OCI-LY3 (cell line): ENCODE data around the gene SPA17.

Source experiments
- H2AFZ ChIP-seq: fragments of 200-600, 300-600 bp; shearing (Covaris generic); 2 replicates; pipeline ENCODE4 v1.6.0; 2014; ENCODE audit warnings: antibody characterized with exemption, low read depth, low read length
- H3K27ac ChIP-seq: fragments of 200-600, 300-600 bp; sonication (generic); 2 replicates; pipeline ENCODE4 v1.5.1; 2014; ENCODE audit warnings: mild to moderate bottlenecking, low read length, moderate library complexity, mixed read lengths
- H3K27me3 ChIP-seq: fragments of 200-600, 300-600 bp; sonication (generic); 2 replicates; pipeline ENCODE4 v1.6.1; 2014; ENCODE audit warnings: low read depth, low read length, mixed read lengths
- H3K36me3 ChIP-seq: fragments of 200-600, 300-600 bp; sonication (generic); replicated peaks from 2 replicates; pipeline ENCODE3; 2014; ENCODE audit warnings: low read depth, low read length, mixed read lengths
- H3K4me1 ChIP-seq: fragments of 300-600, 200-600 bp; sonication (generic); 2 replicates; pipeline ENCODE4 v1.6.1; 2014; ENCODE audit warnings: low read length, mixed read lengths
- H3K4me2 ChIP-seq: fragments of 200-600, 300-600 bp; sonication (generic); 2 replicates; pipeline ENCODE4 v1.6.1; 2014; ENCODE audit warnings: low read length, mixed read lengths
- H3K4me3 ChIP-seq: fragments of 300-600, 200-600 bp; sonication (generic); 2 replicates; pipeline ENCODE4 v1.5.1; 2014; ENCODE audit warnings: antibody characterized with exemption, mild to moderate bottlenecking, low read length, moderate library complexity
- H3K79me2 ChIP-seq: fragments of 300-600, 200-600 bp; shearing (Covaris generic); 2 replicates; pipeline ENCODE4 v1.6.1; 2014; ENCODE audit warnings: mild to moderate bottlenecking, low read length, mixed read lengths
- H3K9ac ChIP-seq: fragments of 300-600, 200-600 bp; shearing (Covaris generic); 2 replicates; pipeline ENCODE4 v1.6.0; 2014; ENCODE audit warnings: mild to moderate bottlenecking, low read length, moderate library complexity
- H3K9me3 ChIP-seq: fragments of 200-600, 300-600 bp; shearing (Covaris generic); 2 replicates; pipeline ENCODE4 v1.6.1; 2014; ENCODE audit warnings: low read length, mixed read lengths; ENCODE audit not compliant: insufficient read depth
- H4K20me1 ChIP-seq: fragments of 200-600, 300-600 bp; sonication (generic); 2 replicates; pipeline ENCODE4 v1.6.1; 2016; ENCODE audit warnings: low read length, mixed read lengths; ENCODE audit not compliant: insufficient read depth
- CTCF ChIP-seq: fragments of 200-600, 300-600 bp; sonication (generic); IDR thresholded peaks from 2 replicates; pipeline ENCODE4 v1.5.1; 2014; ENCODE audit warnings: antibody characterized with exemption, low read length, low read depth
- EZH2phosphoT487 ChIP-seq: fragments of 200-600 bp; shearing (Covaris generic); IDR thresholded peaks from 2 replicates; pipeline ENCODE4 v1.6.1; 2018; ENCODE audit warnings: antibody characterized with exemption, mixed run types, low read depth

The SPA17 gene

GRCh38 chr11:124644426-124645280 is 29.1 kb upstream of the SPA17 start:
- peaks cover 24% of the 10 kb centered on the region for H3K4me1 ChIP-seq
- peak overlapping the region; percentile 44; the same call in 1 of the 2 replicates for H3K9ac ChIP-seq
- no peak overlapping the region for H3K27ac ChIP-seq
- no peaks in the 10 kb centered on the region for H4K20me1 ChIP-seq
- TF ChIP-seq EZH2phosphoT487 (no peak), CTCF (peak; percentile 85)
- peak overlapping the region; percentile 71 for H3K4me3 ChIP-seq
- H2AFZ ChIP-seq, result peak overlapping the region; percentile 45; the same call in 1 of the 2 replicates
- H3K27me3 ChIP-seq, result no peaks in the 10 kb centered on the region
- H3K79me2 ChIP-seq, result no peaks in the 10 kb centered on the region
- H3K4me2 ChIP-seq, result peak overlapping the region; percentile 94
- no peaks in the 10 kb centered on the region for H3K36me3 ChIP-seq
- no peaks in the 10 kb centered on the region for H3K9me3 ChIP-seq

- Histone ChIP-seq H3K4me2 (peak overlapping the region; percentile 57), H3K4me1 (peaks cover 24% of the 10 kb centered on the region)
Observed at GRCh38 chr11:124646148-124646547, 27.6 kb upstream of the SPA17 start.

GRCh38 chr11:124648610-124649009 is 25.1 kb upstream of the SPA17 start:
- TF ChIP-seq EZH2phosphoT487 (no peak), CTCF (no peak)
- H3K9me3 ChIP-seq, result no peaks in the 10 kb centered on the region
- H3K79me2 ChIP-seq, result no peaks in the 10 kb centered on the region
- H4K20me1 ChIP-seq, result no peaks in the 10 kb centered on the region
- H3K9ac ChIP-seq, result no peak overlapping the region
- peaks cover 24% of the 10 kb centered on the region for H3K4me1 ChIP-seq
- H3K36me3 ChIP-seq, result no peaks in the 10 kb centered on the region
- no peaks in the 10 kb centered on the region for H3K27me3 ChIP-seq
- no peak overlapping the region for H3K4me3 ChIP-seq
- no peak overlapping the region for H3K27ac ChIP-seq
- H3K4me2 ChIP-seq, result no peak overlapping the region
- H2AFZ ChIP-seq, result no peak overlapping the region

More at GRCh38 chr11:124646148-124646547, 27.6 kb upstream of the SPA17 start:
- TF ChIP-seq EZH2phosphoT487 (no peak), CTCF (no peak)
- Histone ChIP-seq H3K79me2 (no peaks in the 10 kb centered on the region), H3K9me3 (no peaks in the 10 kb centered on the region), H3K36me3 (no peaks in the 10 kb centered on the region), H3K27ac (no peak overlapping the region), H3K9ac (no peak overlapping the region), H3K4me3 (peak overlapping the region; percentile 12; the same call in 1 of the 2 replicates), H2AFZ (no peak overlapping the region), H3K27me3 (no peaks in the 10 kb centered on the region), H4K20me1 (no peaks in the 10 kb centered on the region)

- Histone ChIP-seq H2AFZ (no peak overlapping the region), H3K36me3 (no peaks in the 10 kb centered on the region), H3K4me2 (no peak overlapping the region), H3K27ac (no peak overlapping the region), H3K4me3 (no peak overlapping the region), H3K9ac (no peak overlapping the region), H3K9me3 (no peaks in the 10 kb centered on the region), H3K79me2 (no peaks in the 10 kb centered on the region), H3K4me1 (0 out of 2 replicates have a peak, but pooled peaks cover 2% of the 10 kb centered on the region), H4K20me1 (no peaks in the 10 kb centered on the region), H3K27me3 (no peaks in the 10 kb centered on the region)
- TF ChIP-seq CTCF (no peak), EZH2phosphoT487 (no peak)
Observed at GRCh38 chr11:124656774-124657630, 16.7 kb upstream of the SPA17 start.
